Measurements from ENCODE around the gene CDRT15. TPM values are rescaled to one million over a fixed set of nuclear protein-coding genes. Genes with fewer than 3 reads are reported as not detected.
"Not testable (repeated sequence)": the region's sequence is repeated elsewhere in the genome, so short reads cannot be mapped to it uniquely, and the experiment has no call there.

The CDRT15 gene
- total RNA-seq, 2 donors from 2014 or later, result not detected

DNA sequence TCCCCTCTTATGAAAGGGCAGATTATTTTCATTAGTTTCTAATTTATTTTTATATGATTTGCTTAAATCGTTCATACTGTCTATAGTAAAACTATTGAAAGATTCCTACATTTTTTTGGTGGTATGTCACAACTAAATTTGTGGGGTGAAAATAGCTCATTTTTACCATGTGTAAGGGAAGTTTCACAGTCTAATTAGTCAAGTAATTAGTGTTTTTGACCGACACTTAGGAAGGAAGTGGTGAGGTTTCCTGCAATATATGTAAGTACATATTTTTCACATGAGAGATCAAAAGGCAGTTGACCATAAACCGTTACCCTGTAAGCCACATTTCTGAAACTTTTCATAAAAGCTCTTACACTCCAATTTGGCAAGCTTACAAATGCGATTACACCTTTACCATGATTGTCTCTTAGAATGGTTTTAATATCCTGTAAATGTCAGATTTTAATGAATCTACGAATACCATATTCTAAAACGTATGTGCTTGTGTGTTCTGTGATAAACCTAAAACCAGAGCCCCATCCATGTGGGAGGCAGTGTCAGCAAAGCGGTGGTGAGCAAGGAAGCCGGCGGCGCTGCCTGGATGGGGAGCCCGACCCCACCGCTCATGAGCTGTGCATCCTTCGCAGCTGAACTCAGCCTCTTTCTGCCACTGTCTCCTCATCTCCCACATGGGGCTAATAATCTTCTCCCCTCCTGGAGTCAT, 43.9 kb downstream of the CDRT15 start:
- intact Hi-C loops (cut with DNase I); DNase-seq: not testable (repeated sequence)
- ATAC-seq, result peak in 1 of 2 donors; percentile 57

GRCh38 chr17:14192039-14192438, 44.6 kb downstream of the CDRT15 start:
- DNase-seq; ATAC-seq; intact Hi-C loops (cut with DNase I): not testable (repeated sequence)

DNA sequence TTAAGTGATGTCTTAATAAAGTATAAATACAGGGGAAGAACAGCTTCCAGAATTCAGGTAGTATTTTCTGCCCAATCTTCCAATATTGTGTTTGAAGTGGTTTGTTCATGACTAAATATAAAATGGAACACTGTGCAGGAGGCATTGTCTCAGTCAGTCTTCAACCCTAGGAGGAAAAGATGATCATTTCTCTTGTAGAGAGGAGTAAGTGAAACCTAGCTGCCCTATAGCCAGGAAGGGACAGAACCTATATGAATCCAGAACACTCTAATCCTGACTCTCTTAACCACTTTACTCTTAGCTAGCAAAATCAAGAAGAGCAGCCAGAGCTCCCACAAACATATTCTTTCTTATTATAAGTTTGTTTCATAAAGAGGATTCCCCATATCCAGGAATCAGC, 45.2 kb downstream of the CDRT15 start:
- intact Hi-C loops (cut with DNase I); DNase-seq; ATAC-seq: not testable (repeated sequence)

- ATAC-seq; intact Hi-C loops (cut with DNase I); DNase-seq: not testable (repeated sequence)
Observed at GRCh38 chr17:14190774-14191173, 45.9 kb downstream of the CDRT15 start.

DNA sequence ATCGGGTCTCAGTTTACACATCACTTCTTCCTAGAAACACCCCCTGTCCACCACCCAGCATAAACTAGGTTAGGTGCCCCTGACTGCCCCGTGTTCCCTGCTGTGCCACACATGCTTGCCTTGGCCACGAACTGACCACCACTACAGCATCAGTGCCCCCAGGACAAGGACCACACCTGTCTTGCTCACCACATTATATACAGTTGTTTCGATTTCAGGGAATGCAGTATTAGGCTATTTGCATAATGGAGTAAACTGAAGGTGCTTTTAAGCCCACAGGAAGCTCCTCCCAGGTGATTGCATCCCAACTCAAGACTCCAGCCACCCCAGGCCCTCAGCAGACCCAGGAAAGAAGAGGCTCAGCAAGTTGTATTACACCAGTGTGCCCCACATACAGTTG, 50.2 kb downstream of the CDRT15 start:
- DNase-seq; intact Hi-C loops (cut with DNase I); ATAC-seq: not testable (repeated sequence)

Other genes starting within 250 kb of the CDRT15 start
- gene COX10, start 167.4 kb downstream of the CDRT15 start, total RNA-seq, result 10 to 100 TPM; 24.2 to 29.7 TPM
- gene HS3ST3B1, start 64.2 kb upstream of the CDRT15 start, total RNA-seq, result 1 to 10 TPM in 1 of 2 donors, under 1 TPM in 1; 0.82 to 1.3 TPM

Data from left cardiac atrium (tissue), 4 donors.